Uterus (tissue), 2 donors: ENCODE results near the gene BTBD16.

Source experiments
- CTCF ChIP-seq, 4 experiments: fragments of 200-600 bp in 2 of 4; fragments of 450-650 bp in 2 of 4; sonication (generic) in 2 of 4; IDR thresholded peaks; one replicate each; pipeline ENCODE4 v1.5.1; 2016 to 2019; ENCODE audit warnings: antibody characterized with exemption in 4 of 4, mild to moderate bottlenecking in 2 of 4, moderate library complexity in 1 of 4
- POLR2A ChIP-seq, 2 donors: fragments of 450-650 bp; IDR thresholded peaks; one replicate each; pipeline ENCODE4 v1.6.1; 2016; ENCODE audit warnings: antibody characterized with exemption in 2 of 2, mild to moderate bottlenecking in 1 of 2, moderate library complexity in 1 of 2

- TF ChIP-seq CTCF (IDR thresholded peaks at IDR 0.05) (no peak), POLR2A (IDR thresholded peaks at IDR 0.05) (no peak)
Measured at GRCh38 chr10:122265896-122266295, 5.2 kb upstream of the BTBD16 start.
